HepG2 (cell line): ENCODE data around the gene WNT3. TPM values are rescaled to one million over a fixed set of nuclear protein-coding genes. Genes with fewer than 3 reads are reported as not detected.

Experiments used
- ATAC-seq: fragments of 200-7000 bp; cut with Tn5 transposase; 3 replicates; pipeline ENCODE4 v1.9.1; 2020; ENCODE audit warnings: mild to moderate bottlenecking, moderate library complexity
- BruUV-seq: library from RNA; stranded (reverse); fragments of 400-500 nt; replicated peaks from 2 replicates; lab custom pipeline; 2021; lab: Mats Ljungman, UMichigan
- CTCF ChIA-PET: fragments of 300-600 bp; formaldehyde crosslinking; extraction: SDS; loops from one replicate; lab custom pipeline; 2021; ENCODE audit warnings: low total read pairs, inconsistent platforms, low intra/inter-chr PET ratio; lab: Yijun Ruan, JAX
- POLR2A ChIA-PET: fragments of 350-600 bp; sonication (Branson Sonifier 250); formaldehyde crosslinking; loops from one replicate; lab custom pipeline; 2020; ENCODE audit warnings: antibody characterized with exemption, inconsistent platforms; lab: Yijun Ruan, JAX
- DNase-seq: peaks from one replicate; pipeline ENCODE4 v3.0.0-alpha.2; 2015; ENCODE audit warnings: low spot score
- FAIRE-seq: peaks from 3 replicates; lab custom pipeline; 2011; peaks lifted over from hg19 to GRCh38; lab: Jason Lieb, UNC
- H2AFZ ChIP-seq: one replicate; pipeline ENCODE4 v1.6.1; 2011; ENCODE audit warnings: low read length, inconsistent platforms
- H3K27ac ChIP-seq: fragments of 300-600 bp; 3 replicates; pipeline ENCODE4 v1.8.0; 2011; ENCODE audit warnings: mixed run types, mild to moderate bottlenecking, mixed read lengths, low read length, inconsistent platforms; ENCODE audit not compliant: insufficient read depth; ENCODE audit errors: extremely low read length
- H3K27me3 ChIP-seq, 2 experiments: fragments of 200-600 bp in 1 of 2; 2 replicates in 1 of 2; 3 replicates in 1 of 2; pipeline versions ENCODE4 v1.6.0 to v1.8.0; 2011; ENCODE audit warnings: low read length in 2 of 2, mild to moderate bottlenecking in 2 of 2, moderate library complexity in 2 of 2, inconsistent platforms in 1 of 2; ENCODE audit not compliant: insufficient read depth in 2 of 2, control insufficient read depth in 1 of 2
- H3K36me3 ChIP-seq, 2 experiments: fragments of 200-600 bp in 1 of 2; replicated peaks in 1 of 2; 2 replicates in 1 of 2; 3 replicates in 1 of 2; pipeline versions ENCODE4 v1.5.1 to v1.8.0; 2011; ENCODE audit warnings: low read length in 2 of 2, inconsistent platforms in 1 of 2; ENCODE audit not compliant: insufficient read depth in 2 of 2, control insufficient read depth in 1 of 2
- H3K4me1 ChIP-seq: 2 replicates; pipeline ENCODE4 v1.5.1; 2012; ENCODE audit warnings: low read length, inconsistent platforms; ENCODE audit not compliant: insufficient read depth
- H3K4me2 ChIP-seq: 2 replicates; pipeline ENCODE4 v1.6.0; 2011; ENCODE audit warnings: low read depth, low read length, inconsistent platforms
- H3K4me3 ChIP-seq, 3 experiments: fragments of 200-600 bp in 1 of 3; sonication (generic), shearing (Covaris generic) in 1 of 3; replicated peaks in 1 of 3; 2 replicates each; pipeline ENCODE4 v1.5.1; 2011 to 2016; ENCODE audit warnings: low read length in 3 of 3, inconsistent platforms in 2 of 3, low read depth in 2 of 3, mild to moderate bottlenecking in 2 of 3, control low read depth in 1 of 3, mixed read lengths in 1 of 3; ENCODE audit not compliant: insufficient read depth in 1 of 3
- H3K79me2 ChIP-seq: one replicate; pipeline ENCODE4 v1.6.1; 2011; ENCODE audit warnings: low read length, inconsistent platforms; ENCODE audit not compliant: insufficient read depth
- H3K9ac ChIP-seq: 2 replicates; pipeline ENCODE4 v1.6.0; 2011; ENCODE audit warnings: mild to moderate bottlenecking, low read depth, low read length, inconsistent platforms; ENCODE audit not compliant: insufficient read depth
- H3K9me3 ChIP-seq: 2 replicates; pipeline ENCODE4 v1.5.1; 2012; ENCODE audit warnings: mild to moderate bottlenecking, low read length
- H4K20me1 ChIP-seq: 2 replicates; pipeline ENCODE4 v1.6.0; 2011; ENCODE audit warnings: inconsistent platforms, mild to moderate bottlenecking, low read length, moderate library complexity; ENCODE audit not compliant: insufficient read depth
- HNF1B ChIP-seq: sonication (generic); formaldehyde crosslinking; IDR thresholded peaks from 2 replicates; pipeline ENCODE4 v1.5.1; 2020; ENCODE audit warnings: mild to moderate bottlenecking, moderate library complexity, missing genetic modification reagents
- IRX3 ChIP-seq: sonication (generic); formaldehyde crosslinking; IDR thresholded peaks from 2 replicates; pipeline ENCODE4 v1.8.1; 2023; ENCODE audit warnings: mild to moderate bottlenecking, low read depth, missing genetic modification reagents, borderline replicate concordance
- JDP2 ChIP-seq: sonication (generic); formaldehyde crosslinking; IDR thresholded peaks from 2 replicates; pipeline ENCODE4 v1.8.1; 2022; ENCODE audit warnings: missing genetic modification reagents, borderline replicate concordance
- MYC ChIP-seq: sonication (generic); formaldehyde crosslinking; IDR thresholded peaks from 2 replicates; pipeline ENCODE4 v1.9.0; 2021; ENCODE audit warnings: missing genetic modification reagents, borderline replicate concordance
- SRSF1 ChIP-seq: fragments of 200-400 bp; formaldehyde crosslinking; optimal IDR thresholded peaks from 2 replicates; pipeline ENCODE3; 2017; ENCODE audit warnings: mild to moderate bottlenecking, low read depth, low read length, moderate library complexity
- ZBTB38 ChIP-seq: sonication (generic); formaldehyde crosslinking; IDR thresholded peaks from 2 replicates; pipeline ENCODE4 v1.5.1; 2020; ENCODE audit warnings: mild to moderate bottlenecking, missing genetic modification reagents
- ZC3H13 ChIP-seq: sonication (generic); formaldehyde crosslinking; IDR thresholded peaks from 2 replicates; pipeline ENCODE4 v1.8.1; 2023; ENCODE audit warnings: mild to moderate bottlenecking, missing genetic modification reagents, moderate library complexity
- ZFP36L2 ChIP-seq: sonication (generic); formaldehyde crosslinking; IDR thresholded peaks from 2 replicates; pipeline ENCODE4 v1.4.0; 2020; ENCODE audit warnings: missing genetic modification reagents
- ZNF282 ChIP-seq: fragments of 450-650 bp; IDR thresholded peaks from 2 replicates; pipeline ENCODE4 v1.6.1; 2018; ENCODE audit not compliant: partially characterized antibody
- ZNF441 ChIP-seq: sonication (generic); formaldehyde crosslinking; IDR thresholded peaks from 2 replicates; pipeline ENCODE4 v1.7.0; 2021; ENCODE audit warnings: missing genetic modification reagents, borderline replicate concordance
- ZNF569 ChIP-seq: sonication (generic); formaldehyde crosslinking; IDR thresholded peaks from 2 replicates; pipeline ENCODE4 v1.5.0; 2020; ENCODE audit warnings: mild to moderate bottlenecking, missing genetic modification reagents, moderate library complexity, borderline replicate concordance
- ZNF629 ChIP-seq: sonication (generic); formaldehyde crosslinking; conservative IDR thresholded peaks from 2 replicates; pipeline ENCODE4 v1.5.0; 2020; ENCODE audit warnings: missing genetic modification reagents
- ZNF674 ChIP-seq: sonication (generic); formaldehyde crosslinking; IDR thresholded peaks from 2 replicates; pipeline ENCODE4 v1.5.0; 2020; ENCODE audit warnings: low read depth, mild to moderate bottlenecking, missing genetic modification reagents
- ZNF781 ChIP-seq: sonication (generic); formaldehyde crosslinking; IDR thresholded peaks from 2 replicates; pipeline ENCODE4 v1.5.1; 2020; ENCODE audit warnings: borderline replicate concordance, mild to moderate bottlenecking, missing genetic modification reagents; ENCODE audit errors: not compliant biosample characterization
- ZSCAN21 ChIP-seq: sonication (generic); formaldehyde crosslinking; IDR thresholded peaks from 2 replicates; pipeline ENCODE4 v1.8.0; 2022; ENCODE audit warnings: mild to moderate bottlenecking, missing genetic modification reagents, moderate library complexity, borderline replicate concordance
- WGBS: methylation state at CpG from one replicate; pipeline ENCODE4 v1.1.6; 2017; ENCODE audit warnings: low lambda C conversion rate; 5-methylcytosine and 5-hydroxymethylcytosine counted together
- in situ Hi-C: cut with HindIII; loops from 2 replicates; pipeline ENCODE4 v1.10.0; 2017; ENCODE audit warnings: low pct_unique_long_range_greater_than_20kb; ENCODE audit not compliant: extremely low pct_ligation_motif_present
- intact Hi-C: fragments of 100-400 bp; cut with micrococcal nuclease; formaldehyde crosslinking; loops from one replicate; pipeline ENCODE4 v1.10.0; 2022; ENCODE audit not compliant: unreplicated experiment
- polyA plus RNA-seq, 8 experiments: library from polyadenylated mRNA; depleted of rRNA in 3 of 8; stranded (reverse) in 7 of 8; unstranded in 1 of 8; fragments of >200 nt; fragmentation: Illumina TruSeq in 4 of 8; extraction: Trizol in 4 of 8; gene quantifications; 2 replicates each; pipeline versions ENCODE4 v1.2.1 to v1.2.3, GENCODE V29; 2011 to 2016; ENCODE audit warnings: low read depth in 4 of 8, missing spikeins in 1 of 8, mixed read lengths in 1 of 8; ENCODE audit not compliant: insufficient read depth in 1 of 8
- total RNA-seq, 5 experiments: library from RNA; depleted of rRNA; stranded (reverse); fragments of >200 nt; fragmentation: Illumina TruSeq; extraction: Trizol; gene quantifications; 2 replicates each; pipeline ENCODE4 v1.2.3, GENCODE V29; 2016; ENCODE audit warnings: low read depth in 1 of 5
- TF ChIP-seq, protein P1 (sequence below): sonication (generic); formaldehyde crosslinking; IDR thresholded peaks from 2 replicates; pipeline ENCODE4 v1.4.0; 2020; ENCODE audit warnings: mild to moderate bottlenecking, low read depth, missing genetic modification reagents
- TF ChIP-seq, protein P2 (sequence below): sonication (generic); formaldehyde crosslinking; conservative IDR thresholded peaks from 2 replicates; pipeline ENCODE4 v1.4.0; 2020; ENCODE audit warnings: missing genetic modification reagents

Gene WNT3
- total and polyA plus RNA-seq, 2 of the 13 experiments (the other 11 are each of a cell fraction or from before 2014, with no cell fraction given): 8.5 to 10.3 TPM

DNA sequence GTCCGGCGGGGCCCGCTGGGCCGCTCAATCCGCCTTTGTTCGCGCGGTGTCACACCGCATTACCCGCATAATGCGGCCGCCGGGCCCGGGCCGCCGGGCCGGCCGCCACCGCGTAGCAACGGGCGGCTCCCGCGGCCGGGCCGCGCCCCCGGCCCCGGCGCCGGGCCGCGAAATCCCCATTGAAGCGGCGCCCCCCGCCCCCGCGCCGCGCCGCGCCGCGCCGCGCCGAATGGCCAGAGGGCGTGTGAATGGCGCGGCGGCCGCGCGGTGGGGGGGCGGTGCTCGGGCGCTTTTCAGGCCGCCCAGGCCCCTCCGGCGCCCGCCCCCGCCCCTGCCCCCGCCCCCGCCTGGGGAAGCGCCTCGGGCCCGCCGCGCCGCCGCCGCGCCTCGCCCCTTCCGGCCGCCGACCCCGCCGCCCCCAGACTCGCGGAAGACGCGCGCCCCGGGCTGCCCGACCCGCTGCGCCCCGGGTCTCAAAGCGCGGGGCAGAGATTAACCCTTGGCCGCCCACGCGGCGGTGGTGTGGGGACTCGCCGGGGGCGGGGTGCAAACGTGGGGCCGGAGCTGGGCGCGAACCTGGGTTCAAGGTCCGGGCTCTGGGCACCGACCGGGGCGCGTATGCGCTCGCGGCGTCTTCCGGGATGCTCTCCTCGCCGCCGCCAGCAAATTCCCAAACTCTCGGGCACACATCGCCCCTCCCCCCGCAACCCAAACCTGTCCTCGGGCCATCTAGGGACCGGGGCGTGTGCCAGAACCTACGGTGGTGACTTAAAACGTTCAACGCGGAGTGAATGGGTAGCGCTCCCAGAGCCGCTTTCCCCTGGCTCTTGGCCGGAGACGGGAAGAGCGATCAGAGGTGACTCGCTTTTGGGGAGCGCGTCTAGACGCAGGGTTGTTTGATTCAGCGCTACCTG is 46.7 kb downstream of the WNT3 start:
- Histone ChIP-seq H3K27me3 (no peaks in the 10 kb centered on the region), H3K4me1 (peaks cover 55% of the 10 kb centered on the region), H4K20me1 (no peaks in the 10 kb centered on the region), H3K79me2 (no peaks in the 10 kb centered on the region), H3K4me2 (peak overlapping the region; percentile 98), H3K36me3 (no peaks in the 10 kb centered on the region), H3K4me3 (peak overlapping the region; percentile 67 to 82 (median 71)), H3K9me3 (no peaks in the 10 kb centered on the region), H3K27ac (peak overlapping the region; percentile 91), H3K9ac (peak overlapping the region; percentile 76), H2AFZ (no peak overlapping the region)
- WGBS: under 1% methylated on average over 34 of the region's 135 CpGs
- DNase-seq (peak; percentile 57), FAIRE-seq (no peak), ATAC-seq (peak; percentile 33)
- BruUV-seq: TSS peak; percentile 98
- intact Hi-C loops (no loop called here), in situ Hi-C loops (no loop called here)
- POLR2A ChIA-PET: interaction anchor here (0.6 to 1.7 kb wide), 4 partner anchors 8 to 670 kb away, joined by 3 to 12 read pairs (median 3); no protein-coding TSS in a partner anchor
- CTCF ChIA-PET: no interaction called here
- TF ChIP-seq ZNF569 (CRISPR knock-in tag) (no peak), ZNF674 (CRISPR knock-in tag) (peak; percentile 46; the same call in 1 of the 2 replicates), SRSF1 (no peak), ZNF441 (no peak), HNF1B (CRISPR knock-in tag) (peak; percentile 76), ZNF282 (no peak), ZNF781 (CRISPR knock-in tag) (peak; percentile 89), IRX3 (CRISPR knock-in tag) (peak; percentile 60; the same call in 1 of the 2 replicates), JDP2 (CRISPR knock-in tag) (no peak; the same call in 1 of the 2 replicates), ZC3H13 (CRISPR knock-in tag) (peak; percentile 57), ZNF629 (CRISPR knock-in tag) (peak; percentile 37), ZSCAN21 (CRISPR knock-in tag) (no peak), MYC (CRISPR knock-in tag) (peak; percentile 97), ZBTB38 (peak; percentile 52; the same call in 1 of the 2 replicates), ZFP36L2 (CRISPR knock-in tag) (0 out of 2 replicates have a peak, but pooled peaks have one; percentile 44)
- TF ChIP-seq, protein P1, sequence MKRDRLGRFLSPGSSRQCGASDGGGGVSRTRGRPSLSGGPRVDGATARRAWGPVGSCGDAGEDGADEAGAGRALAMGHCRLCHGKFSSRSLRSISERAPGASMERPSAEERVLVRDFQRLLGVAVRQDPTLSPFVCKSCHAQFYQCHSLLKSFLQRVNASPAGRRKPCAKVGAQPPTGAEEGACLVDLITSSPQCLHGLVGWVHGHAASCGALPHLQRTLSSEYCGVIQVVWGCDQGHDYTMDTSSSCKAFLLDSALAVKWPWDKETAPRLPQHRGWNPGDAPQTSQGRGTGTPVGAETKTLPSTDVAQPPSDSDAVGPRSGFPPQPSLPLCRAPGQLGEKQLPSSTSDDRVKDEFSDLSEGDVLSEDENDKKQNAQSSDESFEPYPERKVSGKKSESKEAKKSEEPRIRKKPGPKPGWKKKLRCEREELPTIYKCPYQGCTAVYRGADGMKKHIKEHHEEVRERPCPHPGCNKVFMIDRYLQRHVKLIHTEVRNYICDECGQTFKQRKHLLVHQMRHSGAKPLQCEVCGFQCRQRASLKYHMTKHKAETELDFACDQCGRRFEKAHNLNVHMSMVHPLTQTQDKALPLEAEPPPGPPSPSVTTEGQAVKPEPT: 0 out of 2 replicates have a peak, but pooled peaks have one; percentile 72
- TF ChIP-seq, protein P2, sequence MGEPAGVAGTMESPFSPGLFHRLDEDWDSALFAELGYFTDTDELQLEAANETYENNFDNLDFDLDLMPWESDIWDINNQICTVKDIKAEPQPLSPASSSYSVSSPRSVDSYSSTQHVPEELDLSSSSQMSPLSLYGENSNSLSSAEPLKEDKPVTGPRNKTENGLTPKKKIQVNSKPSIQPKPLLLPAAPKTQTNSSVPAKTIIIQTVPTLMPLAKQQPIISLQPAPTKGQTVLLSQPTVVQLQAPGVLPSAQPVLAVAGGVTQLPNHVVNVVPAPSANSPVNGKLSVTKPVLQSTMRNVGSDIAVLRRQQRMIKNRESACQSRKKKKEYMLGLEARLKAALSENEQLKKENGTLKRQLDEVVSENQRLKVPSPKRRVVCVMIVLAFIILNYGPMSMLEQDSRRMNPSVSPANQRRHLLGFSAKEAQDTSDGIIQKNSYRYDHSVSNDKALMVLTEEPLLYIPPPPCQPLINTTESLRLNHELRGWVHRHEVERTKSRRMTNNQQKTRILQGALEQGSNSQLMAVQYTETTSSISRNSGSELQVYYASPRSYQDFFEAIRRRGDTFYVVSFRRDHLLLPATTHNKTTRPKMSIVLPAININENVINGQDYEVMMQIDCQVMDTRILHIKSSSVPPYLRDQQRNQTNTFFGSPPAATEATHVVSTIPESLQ: no peak
